Psoas muscle (tissue), 8 donors: ENCODE measurements around the gene ERO1A. TPM values are rescaled to one million over a fixed set of nuclear protein-coding genes. Genes with fewer than 3 reads are reported as not detected.
A peak's percentile ranks its signal among the peaks of the same experiment; 100 is the strongest.

ENCODE experiments used
- ATAC-seq, 4 donors: fragments of 200-7000 bp; cut with Tn5 transposase; one replicate each; pipeline ENCODE4 v1.9.1; 2020; ENCODE audit warnings: moderate library complexity in 3 of 4, mild to moderate bottlenecking in 2 of 4
- DNase-seq, 2 donors: peaks; one replicate each; pipeline ENCODE4 v3.0.0-alpha.2; 2020
- H3K27ac ChIP-seq: fragments of 200-600 bp; one replicate; pipeline ENCODE4 v1.8.0; 2022
- H3K27me3 ChIP-seq, 3 donors: fragments of 200-600 bp in 1 of 3; one replicate each; pipeline versions ENCODE4 v1.6.1 to v1.8.0; 2013 to 2022; ENCODE audit warnings: low read length in 2 of 3, mild to moderate bottlenecking in 2 of 3, moderate library complexity in 1 of 3; ENCODE audit not compliant: insufficient read depth in 3 of 3
- H3K36me3 ChIP-seq, 2 donors: fragments of 200-600 bp in 1 of 2; one replicate each; pipeline versions ENCODE4 v1.6.1 to v1.8.0; 2013 to 2022; ENCODE audit warnings: low read depth in 1 of 2, mild to moderate bottlenecking in 1 of 2, moderate library complexity in 1 of 2; ENCODE audit not compliant: insufficient read depth in 1 of 2
- H3K4me1 ChIP-seq: fragments of 200-600 bp; one replicate; pipeline ENCODE4 v1.8.0; 2022
- H3K4me3 ChIP-seq: fragments of 200-600 bp; one replicate; pipeline ENCODE4 v1.8.0; 2022; ENCODE audit warnings: mild to moderate bottlenecking
- H3K9me3 ChIP-seq: fragments of 200-600 bp; one replicate; pipeline ENCODE4 v1.8.0; 2022
- CTCF ChIP-seq: fragments of 200-600 bp; IDR thresholded peaks from one replicate; pipeline ENCODE4 v1.8.0; 2022; ENCODE audit warnings: antibody characterized with exemption
- WGBS, 3 donors: extraction: QIAGEN DNeasy Blood & Tissue Kit; methylation state at CpG; one replicate each; pipeline versions ENCODE4 v1.1.6 to v1.1.7; 2013; 5-methylcytosine and 5-hydroxymethylcytosine counted together
- intact Hi-C, 2 donors: fragments of 100-400 bp; cut with DNase I; formaldehyde crosslinking; loops; one replicate each; pipeline versions ENCODE4 v1.11.0 to v1.14.2; 2022
- polyA plus RNA-seq, 3 donors: library from polyadenylated mRNA; stranded (reverse); fragments of 200-250 nt; gene quantifications; one replicate each; pipeline ENCODE4 v1.2.3, GENCODE V29; 2013
- total RNA-seq, 4 donors: library from RNA; stranded (reverse); fragmentation: NEBNext Ultra II Directional in 2 of 4; extraction: Animal tissue kit (Norgen Biotek cat#: 25700) in 2 of 4; gene quantifications; one replicate each; pipeline versions ENCODE4 v1.2.1 to v1.2.4, GENCODE V29; 2021 to 2023
- donor health status: healthy with polysubstance abuse.
- donor health status: DM: no; HTN: no; CAD: no; lungs with moderate emphysema.
- donor health status: Bipolar disorder and iron deficiency.
- donor health status: healthy.
- donor health status: DM: yes; HTN: yes; CAD: no.
- donor health status: DM: no; HTN: no; CAD: no.
- donor health status: DM: no; HTN: no; CAD: no.
- donor health status: DM: yes; HTN: yes; CAD: no.

The ERO1A gene
- total and polyA plus RNA-seq, 7 donors = 6.9 to 22.3 (median 16.1) TPM

- intact Hi-C loops = no loop called here
- peaks cover 8% of the 10 kb centered on the region for H3K4me1 ChIP-seq
These were observed 8.3 kb upstream of the ERO1A start for GRCh38 chr14:52703664-52704063.

GRCh38 chr14:52703225-52703624 lies 7.9 kb upstream of the ERO1A start:
- H3K27ac ChIP-seq = no peak overlapping the region
- ATAC-seq = peak in 1 of 4 donors; percentile 41
- no peaks in the 10 kb centered on the region for H3K9me3 ChIP-seq
- TF ChIP-seq CTCF = no peak
- no peak overlapping the region for H3K4me3 ChIP-seq
- intact Hi-C loops = no loop called here
- peaks cover 3% of the 10 kb centered on the region for H3K4me1 ChIP-seq
- peak in 1 of 2 donors; percentile 26 for DNase-seq
- peaks cover 0 to 3% of the 10 kb centered on the region in 2 donors for H3K36me3 ChIP-seq
- 66 to 68% (median 66%) methylated on average over 3 of the region's 3 CpGs for WGBS, 3 donors
- no peaks in the 10 kb centered on the region for H3K27me3 ChIP-seq

More at GRCh38 chr14:52703664-52704063, 8.3 kb upstream of the ERO1A start:
- 91 to 94% (median 91%) methylated on average over 2 of the region's 2 CpGs for WGBS, 3 donors
- no peak for TF ChIP-seq CTCF
- Histone ChIP-seq H3K9me3 (no peaks in the 10 kb centered on the region), H3K27me3 (no peaks in the 10 kb centered on the region), H3K4me3 (no peak overlapping the region), H3K36me3 (peaks cover 0 to 7% of the 10 kb centered on the region in 2 donors), H3K27ac (no peak overlapping the region)
- DNase-seq (no peak), ATAC-seq (no peak)

DNA sequence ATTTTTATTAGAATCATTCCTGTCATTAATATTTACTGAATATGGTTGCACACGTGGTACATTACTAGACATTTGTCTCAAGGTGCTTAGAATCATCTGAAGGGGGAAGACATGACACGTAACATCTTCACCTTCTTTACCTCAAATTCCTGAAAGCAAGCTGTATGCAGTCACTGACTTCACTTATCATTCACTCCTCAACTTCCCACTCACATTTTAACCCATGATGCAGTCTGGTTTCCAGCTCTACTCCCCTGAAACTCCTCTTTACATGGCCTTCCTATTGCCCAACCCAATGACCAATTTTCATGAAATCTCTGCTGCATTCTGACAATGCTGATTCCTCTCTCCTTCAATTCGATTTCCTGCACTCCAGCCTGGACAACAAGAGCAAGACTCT lies 5.9 kb upstream of the ERO1A start:
- DNase-seq (no peak), ATAC-seq (no peak)
- H3K27me3 ChIP-seq = no peaks in the 10 kb centered on the region
- H3K9me3 ChIP-seq = no peaks in the 10 kb centered on the region
- 69 to 80% (median 71%) methylated on average over 3 of the region's 3 CpGs for WGBS, 3 donors
- H3K4me3 ChIP-seq = no peak overlapping the region
- H3K4me1 ChIP-seq = peaks cover 2% of the 10 kb centered on the region
- TF ChIP-seq CTCF = no peak
- intact Hi-C loops = no loop called here
- peak overlapping the region; percentile 27 for H3K27ac ChIP-seq
- no peaks in the 10 kb centered on the region for H3K36me3 ChIP-seq

- H3K4me1 ChIP-seq = peaks cover 4% of the 10 kb centered on the region
- WGBS, 3 donors = 27 to 46% (median 36%) methylated on average over 2 of the region's 2 CpGs
- H3K36me3 ChIP-seq = no peaks in the 10 kb centered on the region
- no peaks in the 10 kb centered on the region for H3K9me3 ChIP-seq
- intact Hi-C loops = no loop called here
- H3K27me3 ChIP-seq = no peaks in the 10 kb centered on the region
- peak overlapping the region; percentile 27 for H3K27ac ChIP-seq
- H3K4me3 ChIP-seq = no peak overlapping the region
- TF ChIP-seq CTCF = no peak
- ATAC-seq = no peak
- no peak for DNase-seq
These were observed 5.4 kb upstream of the ERO1A start for GRCh38 chr14:52700701-52701172.
